HEK293T (cell line): ENCODE results near the gene MRAS.

ENCODE experiments used
- ARNT ChIP-seq: fragments of 450-650 bp; IDR thresholded peaks from 2 replicates; pipeline ENCODE4 v1.6.1; 2017; ENCODE audit warnings: mild to moderate bottlenecking
- FOXA1 ChIP-seq: fragments of 450-650 bp; IDR thresholded peaks from 2 replicates; pipeline ENCODE4 v1.6.1; 2016; ENCODE audit warnings: mild to moderate bottlenecking
- LEF1 ChIP-seq: fragments of 450-650 bp; IDR thresholded peaks from 2 replicates; pipeline ENCODE4 v1.6.1; 2017; ENCODE audit warnings: mild to moderate bottlenecking, borderline replicate concordance
- SP1 ChIP-seq: fragments of 450-650 bp; IDR thresholded peaks from 2 replicates; pipeline ENCODE4 v1.6.1; 2017

DNA sequence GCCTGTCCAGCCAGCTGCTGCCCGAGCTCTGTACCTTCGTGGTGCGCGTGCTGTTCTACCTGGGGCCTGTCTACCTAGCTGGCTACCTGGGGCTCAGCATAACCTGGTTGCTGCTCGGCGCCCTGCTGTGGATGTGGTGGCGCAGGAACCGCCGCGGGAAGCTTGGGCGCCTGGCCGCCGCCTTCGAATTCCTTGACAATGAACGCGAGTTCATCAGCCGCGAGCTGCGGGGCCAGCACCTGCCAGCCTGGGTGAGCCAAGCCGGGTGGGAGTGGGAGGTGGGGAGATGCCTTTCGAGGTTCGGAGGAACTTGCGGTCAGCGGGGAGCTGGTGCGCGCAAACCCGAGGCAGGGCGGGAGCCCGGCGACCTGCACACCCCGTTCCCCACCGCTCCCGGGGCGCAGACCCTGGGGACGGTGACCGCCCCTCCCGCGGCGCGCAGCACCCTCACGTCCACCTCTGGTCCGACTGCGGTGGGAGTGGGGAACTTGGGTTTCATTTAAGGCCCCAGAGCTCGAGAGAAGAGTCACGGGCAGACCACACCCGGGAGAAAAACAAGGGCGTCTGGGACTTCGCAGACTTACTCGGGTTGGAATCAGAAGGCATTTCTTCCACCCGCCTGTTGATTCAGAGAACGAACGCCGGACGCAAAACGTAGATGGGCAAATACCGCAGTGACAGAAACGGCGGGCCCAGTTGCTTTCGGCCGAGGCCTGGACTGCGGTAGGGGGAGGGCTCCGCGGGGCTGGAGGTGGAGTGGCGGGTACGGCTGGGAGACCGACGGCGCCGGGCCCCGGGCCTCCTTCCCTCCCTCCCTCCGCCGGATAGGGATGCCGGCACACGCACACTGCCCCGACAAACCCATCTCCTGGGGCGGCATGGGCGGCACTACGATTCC, 86.7 kb downstream of the MRAS start:
- no peak for TF ChIP-seq LEF1
- no peak for TF ChIP-seq SP1
- no peak for TF ChIP-seq FOXA1
- TF ChIP-seq ARNT = no peak
